T-helper 1 cell (primary cell): ENCODE measurements around the gene ACSL1.
A peak's percentile ranks its signal among the peaks of the same experiment; 100 is the strongest.

Experiments
- DNase-seq, 5 donors: peaks; one replicate each; pipeline ENCODE4 v3.0.0-alpha.2; 2012 to 2020

Gene ACSL1

GRCh38 chr4:184810720-184811119 lies 15.0 kb downstream of the ACSL1 start:
- DNase-seq, result no peak

GRCh38 chr4:184808713-184809050 lies 17.1 kb downstream of the ACSL1 start:
- DNase-seq, result no peak

GRCh38 chr4:184807797-184808712 lies 17.7 kb downstream of the ACSL1 start:
- DNase-seq, result no peak

- no peak for DNase-seq
Measured at GRCh38 chr4:184807256-184807655, 18.5 kb downstream of the ACSL1 start.

- no peak for DNase-seq
Measured at GRCh38 chr4:184806711-184807110, 19.1 kb downstream of the ACSL1 start.

GRCh38 chr4:184806229-184806550 lies 19.6 kb downstream of the ACSL1 start:
- no peak for DNase-seq

GRCh38 chr4:184805462-184806228 lies 20.1 kb downstream of the ACSL1 start:
- DNase-seq, result no peak

GRCh38 chr4:184804621-184805020 lies 21.1 kb downstream of the ACSL1 start:
- no peak for DNase-seq

GRCh38 chr4:184803874-184804273 lies 21.9 kb downstream of the ACSL1 start:
- no peak for DNase-seq

- no peak for DNase-seq
Measured at GRCh38 chr4:184803133-184803532, 22.6 kb downstream of the ACSL1 start.

- no peak for DNase-seq
Measured at GRCh38 chr4:184802697-184803015, 23.1 kb downstream of the ACSL1 start.

GRCh38 chr4:184801781-184802696 lies 23.7 kb downstream of the ACSL1 start:
- DNase-seq, result no peak

GRCh38 chr4:184798504-184798903 lies 27.3 kb downstream of the ACSL1 start:
- DNase-seq, result no peak

- DNase-seq, result no peak
Measured at GRCh38 chr4:184796906-184797305, 28.9 kb downstream of the ACSL1 start.

- no peak for DNase-seq
Measured at GRCh38 chr4:184795214-184795844, 30.4 kb downstream of the ACSL1 start.

- no peak for DNase-seq
Measured at GRCh38 chr4:184794470-184794869, 31.3 kb downstream of the ACSL1 start.

- no peak for DNase-seq
Measured at GRCh38 chr4:184793735-184794355, 31.9 kb downstream of the ACSL1 start.

- DNase-seq, result peak in 1 of 5 donors; percentile 27
Measured at GRCh38 chr4:184792950-184793555, 32.7 kb downstream of the ACSL1 start.

- DNase-seq, result no peak
Measured at GRCh38 chr4:184792334-184792733, 33.4 kb downstream of the ACSL1 start.

GRCh38 chr4:184790826-184791225 lies 34.9 kb downstream of the ACSL1 start:
- DNase-seq, result no peak

- no peak for DNase-seq
Measured at GRCh38 chr4:184787766-184788503, 37.8 kb downstream of the ACSL1 start.
